HFF-Myc (cell line): ENCODE results near the gene NOTCH2.
A peak's percentile ranks its signal among the peaks of the same experiment; 100 is the strongest.

Source experiments
- DNase-seq: peaks from one replicate; pipeline ENCODE4 v3.0.0-alpha.2; 2011; ENCODE audit warnings: low read depth; ENCODE audit errors: extremely low read depth
- H3K4me3 ChIP-seq: replicated peaks from 2 replicates; pipeline ENCODE4 v1.5.1; 2011; ENCODE audit warnings: low read depth, mild to moderate bottlenecking, control low read depth, low read length
- CTCF ChIP-seq: IDR thresholded peaks from 2 replicates; pipeline ENCODE4 v1.5.1; 2012; ENCODE audit warnings: mild to moderate bottlenecking, low read depth, low read length, control low read depth; ENCODE audit errors: missing control alignments

The NOTCH2 gene

GRCh38 chr1:119987686-119988085, 81.8 kb downstream of the NOTCH2 start:
- no peak overlapping the region for H3K4me3 ChIP-seq
- no peak for DNase-seq

GRCh38 chr1:119987112-119987511, 82.3 kb downstream of the NOTCH2 start:
- no peak for TF ChIP-seq CTCF
- H3K4me3 ChIP-seq: no peak overlapping the region
- peak; percentile 41 for DNase-seq

More at GRCh38 chr1:119987686-119988085, 81.8 kb downstream of the NOTCH2 start:
- no peak for TF ChIP-seq CTCF

GRCh38 chr1:119986007-119986497, 83.4 kb downstream of the NOTCH2 start:
- H3K4me3 ChIP-seq: no peak overlapping the region
- TF ChIP-seq CTCF: no peak
- DNase-seq: no peak

- no peak for DNase-seq
Observed at GRCh38 chr1:119984771-119985170, 84.7 kb downstream of the NOTCH2 start.

GRCh38 chr1:119981986-119982815, 87.3 kb downstream of the NOTCH2 start:
- DNase-seq: no peak
- no peak overlapping the region for H3K4me3 ChIP-seq
- TF ChIP-seq CTCF: no peak

More at GRCh38 chr1:119984771-119985170, 84.7 kb downstream of the NOTCH2 start:
- no peak overlapping the region for H3K4me3 ChIP-seq
- no peak for TF ChIP-seq CTCF

- no peak for DNase-seq
- no peak for TF ChIP-seq CTCF
Observed at GRCh38 chr1:119981496-119981895, 88.0 kb downstream of the NOTCH2 start.

More at GRCh38 chr1:119981496-119981895, 88.0 kb downstream of the NOTCH2 start:
- H3K4me3 ChIP-seq: no peak overlapping the region
